ENCODE measurements around the gene RNASE12. TPM values are rescaled to one million over a fixed set of nuclear protein-coding genes. Genes with fewer than 3 reads are reported as not detected.

The RNASE12 gene
- total RNA-seq, 1 experiment from 2014 or later: not detected

DNA sequence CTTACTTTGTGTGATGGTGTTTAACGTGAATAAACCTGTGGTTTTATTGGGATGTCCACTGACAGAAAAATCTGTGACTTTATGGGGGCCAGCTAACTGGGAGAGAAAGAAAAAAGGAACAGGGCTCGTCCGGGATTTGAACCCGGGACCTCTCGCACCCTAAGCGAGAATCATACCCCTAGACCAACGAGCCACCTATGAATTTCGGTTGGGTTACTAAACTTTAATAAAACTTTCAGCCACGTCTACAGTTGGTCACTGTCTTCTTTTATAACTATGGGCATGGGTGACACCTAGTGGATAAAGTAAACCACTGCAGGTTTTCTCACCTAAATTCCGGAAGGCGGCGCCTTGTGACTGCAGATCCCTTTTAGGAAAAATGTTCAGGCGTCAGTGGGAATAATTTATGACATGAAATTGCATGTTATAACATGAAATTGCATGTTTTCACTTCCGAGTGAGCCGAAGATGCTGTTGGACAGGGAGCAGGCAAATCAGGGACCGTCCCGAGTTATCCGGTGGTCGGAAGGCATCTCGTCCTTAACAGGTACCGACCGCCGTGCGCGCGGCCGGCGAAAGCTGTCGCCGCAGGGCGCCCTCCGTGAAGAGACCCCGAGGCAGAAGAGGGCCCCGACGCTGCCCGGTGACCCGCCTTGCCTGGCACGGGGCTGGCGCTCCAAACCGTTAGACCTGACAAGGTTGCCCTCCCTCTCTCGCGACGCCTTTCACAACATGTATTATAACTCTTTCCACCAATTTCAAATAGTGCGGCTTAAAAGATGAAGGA is 18.2 kb upstream of the RNASE12 start:
- ChIA-PET RAD21 (ENCODE audit: low non-redundant PET in 1 of 2, low total read pairs in 2 of 2, uncharacterized antibody in 2 of 2, unreplicated experiment in 2 of 2) (interaction anchor here in 1 of 2 experiments (0.6 to 0.9 kb wide), 2 partner anchors 79 to 275 kb away, joined by 3 read pairs; no protein-coding TSS in a partner anchor), CTCF (interaction anchor here (1.0 to 5.6 kb wide), 8 partner anchors 48 to 282 kb away, joined by 3 to 32 read pairs (median 6); partner anchors contain the start of genes PARP2, PIP4P1 and RNASE4), POLR2A (interaction anchor here (1.1 to 1.6 kb wide), 3 partner anchors 10 to 266 kb away, joined by 3 to 5 read pairs (median 3); partner anchors contain the start of gene PARP2)
- peak overlapping the region; percentile 48 to 59 for H3K4me3 ChIP-seq (replicated peaks in 1 of 2; ENCODE audit: low read depth in 1 of 2, low read length in 2 of 2)
- H3K9me2 ChIP-seq (ENCODE audit: insufficient read depth): no peaks in the 10 kb centered on the region
- H4K20me1 ChIP-seq (ENCODE audit: insufficient read depth): no peaks in the 10 kb centered on the region
- peak overlapping the region; percentile 29; the same call in 1 of the 2 replicates for H3K9ac ChIP-seq (ENCODE audit: low read length)
- peak overlapping the region; percentile 87 for H3K4me2 ChIP-seq (ENCODE audit: low read length)
- no TSS peak for BruUV-seq (replicated peaks)
- H3K36me3 ChIP-seq (ENCODE audit: control insufficient read depth in 1 of 2, insufficient read depth in 2 of 2, low read length in 2 of 2): no peaks in the 10 kb centered on the region
- H2AFZ ChIP-seq (ENCODE audit: low read depth, low read length, poor library complexity, severe bottlenecking): peak overlapping the region; percentile 54
- H3K9me3 ChIP-seq (ENCODE audit: control insufficient read depth in 1 of 2, insufficient read depth in 1 of 2, low read depth in 1 of 2, low read length in 2 of 2): no peaks in the 10 kb centered on the region
- H3K79me2 ChIP-seq (ENCODE audit: insufficient read depth, low read length): no peaks in the 10 kb centered on the region
- no peak for TF ChIP-seq EZH2 (IDR thresholded peaks at IDR 0.05)
- TF ChIP-seq ZFX (IDR thresholded peaks at IDR 0.05): no peak
- no peak for TF ChIP-seq EGR1 (IDR thresholded peaks at IDR 0.05; ENCODE audit: low read depth)
- TF ChIP-seq RAD21 (IDR thresholded peaks at IDR 0.05; ENCODE audit: low read depth): peak; percentile 95
- no peak for TF ChIP-seq TCF7L2 (IDR thresholded peaks at IDR 0.05; ENCODE audit: borderline replicate concordance, extremely low read depth, insufficient read depth, insufficient read length)
- no peak for TF ChIP-seq SP1 (IDR thresholded peaks at IDR 0.05; ENCODE audit: low read depth)
- TF ChIP-seq ATF3 (IDR thresholded peaks at IDR 0.05): peak; percentile 94
- no peak for TF ChIP-seq POLR2AphosphoS5 (IDR thresholded peaks at IDR 0.05; ENCODE audit: low read depth, low read length)
- no peak for TF ChIP-seq ZNF274 (IDR thresholded peaks at IDR 0.05; ENCODE audit: low read depth, low read length)
- TF ChIP-seq SRF (IDR thresholded peaks at IDR 0.05; ENCODE audit: low read depth): no peak
- no peak for TF ChIP-seq JUND (IDR thresholded peaks at IDR 0.05)
- TF ChIP-seq EZH2phosphoT487 (IDR thresholded peaks at IDR 0.05; ENCODE audit: borderline replicate concordance): no peak
- TF ChIP-seq SIN3A (IDR thresholded peaks at IDR 0.05; ENCODE audit: low read depth): no peak
- peak; percentile 85 to 99 (median 97) for TF ChIP-seq CTCF (IDR thresholded peaks at IDR 0.05 in 2 of 3, conservative IDR thresholded peaks at IDR 0.05 in 1 of 3; ENCODE audit: borderline replicate concordance in 1 of 3, insufficient read depth in 1 of 3, low read depth in 2 of 3, low read length in 2 of 3)
- peak; percentile 22 for ATAC-seq
- 0 out of 2 replicates have a peak overlapping the region, but pooled peaks have one; percentile 19 for H3K27ac ChIP-seq (ENCODE audit: low read depth, low read length)
- DNase-seq (ENCODE audit: low read depth, low spot score): peak; percentile 84
- intact Hi-C loops (cut with micrococcal nuclease): loop anchor here (1.0 to 10.0 kb wide), 7 partner anchors 74 to 365 kb away; partner anchors contain the start of genes APEX1, PNP and TEP1
- peaks cover 6 to 32% of the 10 kb centered on the region in 2 experiments for H3K4me1 ChIP-seq (ENCODE audit: control insufficient read depth in 1 of 2, insufficient read depth in 2 of 2, low read length in 2 of 2)
- H3K27me3 ChIP-seq (ENCODE audit: insufficient read depth, low read length): no peaks in the 10 kb centered on the region

All from HCT116 (cell line).